NCI-H446 treated with DMSO at 0.1 percent for 48 hours (cell line): Measurements from ENCODE around the gene BBS7.

Source experiments
- DNase-seq: peaks from one replicate; lab custom pipeline; 2025; lab: John Stamatoyannopoulos, UW

The BBS7 gene

GRCh38 chr4:121827853-121828252 lies 42.4 kb downstream of the BBS7 start:
- no peak for DNase-seq

- DNase-seq = no peak
Observed at GRCh38 chr4:121824950-121825349, 45.3 kb downstream of the BBS7 start.

GRCh38 chr4:121824171-121824527 lies 46.1 kb downstream of the BBS7 start:
- DNase-seq = no peak

- peak; percentile 94 for DNase-seq
Observed at GRCh38 chr4:121823505-121824170, 46.6 kb downstream of the BBS7 start, which contains the start of gene CCNA2. Gene CCNA2 (minus strand): TSS chr4:121823883. CDS start chr4:121823628, 255 bp downstream.

- DNase-seq = no peak
Observed at GRCh38 chr4:121822796-121823504, 47.3 kb downstream of the BBS7 start.

GRCh38 chr4:121822047-121822446 lies 48.2 kb downstream of the BBS7 start:
- no peak for DNase-seq

GRCh38 chr4:121819216-121819965 lies 50.9 kb downstream of the BBS7 start:
- DNase-seq = no peak

- no peak for DNase-seq
Observed at GRCh38 chr4:121818215-121818614, 52.1 kb downstream of the BBS7 start.

GRCh38 chr4:121817701-121818100 lies 52.6 kb downstream of the BBS7 start:
- no peak for DNase-seq

GRCh38 chr4:121817006-121817405 lies 53.3 kb downstream of the BBS7 start:
- DNase-seq = no peak

- no peak for DNase-seq
Observed at GRCh38 chr4:121814756-121815155, 55.5 kb downstream of the BBS7 start.

- DNase-seq = no peak
Observed at GRCh38 chr4:121811122-121811521, 59.2 kb downstream of the BBS7 start.

GRCh38 chr4:121806411-121806810 lies 63.9 kb downstream of the BBS7 start:
- no peak for DNase-seq

- no peak for DNase-seq
Observed at GRCh38 chr4:121801715-121802075, 68.6 kb downstream of the BBS7 start.

- DNase-seq = peak; percentile 83
Observed at GRCh38 chr4:121800961-121801714, 69.1 kb downstream of the BBS7 start, which contains the start of gene EXOSC9. Gene EXOSC9 (plus strand): TSS chr4:121801323. CDS start chr4:121801425, 102 bp downstream.

GRCh38 chr4:121800638-121800960 lies 69.7 kb downstream of the BBS7 start:
- no peak for DNase-seq

- DNase-seq = no peak
Observed at GRCh38 chr4:121799867-121800501, 70.3 kb downstream of the BBS7 start.

GRCh38 chr4:121799208-121799823 lies 71.0 kb downstream of the BBS7 start:
- no peak for DNase-seq

- no peak for DNase-seq
Observed at GRCh38 chr4:121796283-121796682, 74.0 kb downstream of the BBS7 start.

- no peak for DNase-seq
Observed at GRCh38 chr4:121794505-121795188, 75.6 kb downstream of the BBS7 start.

GRCh38 chr4:121792966-121793365 lies 77.3 kb downstream of the BBS7 start:
- no peak for DNase-seq
